A549 (cell line): ENCODE measurements around the gene IFT25. TPM values are rescaled to one million over a fixed set of nuclear protein-coding genes. Genes with fewer than 3 reads are reported as not detected.
A peak's percentile ranks its signal among the peaks of the same experiment; 100 is the strongest.

Source experiments
- ATAC-seq, 2 experiments: fragments of 200-7000 bp in 1 of 2; fragments of >200 bp in 1 of 2; cut with Nextera tagmentation in 1 of 2; cut with Tn5 transposase in 1 of 2; 3 replicates each; pipeline versions ENCODE4 v1.8.0 to v1.9.1; 2018 to 2020; ENCODE audit warnings: mild to moderate bottlenecking in 1 of 2, moderate library complexity in 1 of 2
- CTCF ChIA-PET: fragments of 300-600 bp; sonication (Branson Sonifier 250); formaldehyde crosslinking; extraction: SDS; loops from one replicate; lab custom pipeline; 2021; ENCODE audit warnings: antibody characterized with exemption, inconsistent platforms; lab: Yijun Ruan, JAX
- POLR2A ChIA-PET: fragments of 350-600 bp; formaldehyde crosslinking; extraction: SDS; loops from one replicate; lab custom pipeline; 2021; ENCODE audit warnings: antibody characterized with exemption, inconsistent platforms; lab: Yijun Ruan, JAX
- DNase-seq, 2 experiments: peaks; one replicate each; pipeline versions ENCODE4 v3.0.0 to v3.0.0-alpha.2; 2011 to 2016; ENCODE audit warnings: low read depth in 1 of 2, low spot score in 1 of 2
- FAIRE-seq: peaks from 2 replicates; lab custom pipeline; 2011; peaks lifted over from hg19 to GRCh38; lab: Jason Lieb, UNC
- H3K27ac ChIP-seq, 2 experiments: fragments of >200 bp; sonication (Bioruptor Twin); formaldehyde crosslinking; 3 replicates each; pipeline ENCODE4 v1.5.1; 2016 to 2017
- H3K4me1 ChIP-seq: fragments of >200 bp; sonication (Bioruptor Twin); formaldehyde crosslinking; 3 replicates; pipeline ENCODE4 v1.6.1; 2016
- H3K4me2 ChIP-seq: fragments of >200 bp; sonication (Bioruptor Twin); formaldehyde crosslinking; 3 replicates; pipeline ENCODE4 v1.6.1; 2016
- H3K4me3 ChIP-seq: fragments of >200 bp; sonication (Bioruptor Twin); formaldehyde crosslinking; 3 replicates; pipeline ENCODE4 v1.5.1; 2016
- H3K9me3 ChIP-seq: fragments of >200 bp; sonication (Bioruptor Twin); formaldehyde crosslinking; 3 replicates; pipeline ENCODE4 v1.6.1; 2016
- CHD4 ChIP-seq: fragments of 200-600 bp; sonication (generic); IDR thresholded peaks from 2 replicates; pipeline ENCODE4 v1.6.1; 2016; ENCODE audit warnings: antibody characterized with exemption, mild to moderate bottlenecking, borderline replicate concordance
- CTCF ChIP-seq: fragments of >200 bp; sonication (Bioruptor Twin); formaldehyde crosslinking; IDR thresholded peaks from 3 replicates; pipeline ENCODE4 v1.5.1; 2016
- EP300 ChIP-seq, 2 experiments: fragments of >200 bp; sonication (Bioruptor Twin); formaldehyde crosslinking; IDR thresholded peaks; 2 replicates in 1 of 2; 3 replicates in 1 of 2; pipeline ENCODE4 v1.6.1; 2016 to 2017
- GATA3 ChIP-seq: IDR thresholded peaks from 2 replicates; pipeline ENCODE4 v1.6.1; 2012; ENCODE audit warnings: borderline replicate concordance
- HOXB13 ChIP-seq: fragments of 250-450 bp; sonication (Bioruptor Pico); IDR thresholded peaks from 2 replicates; pipeline ENCODE4 v1.5.0; 2020; ENCODE audit warnings: low read depth, mild to moderate bottlenecking, moderate library complexity
- HOXB5 ChIP-seq: fragments of 250-450 bp; sonication (Bioruptor Pico); IDR thresholded peaks from 2 replicates; pipeline ENCODE4 v1.5.0; 2020; ENCODE audit warnings: mild to moderate bottlenecking, moderate library complexity
- JUN ChIP-seq, 2 experiments: fragments of >200 bp; sonication (Bioruptor Twin); formaldehyde crosslinking; IDR thresholded peaks; 2 replicates in 1 of 2; 3 replicates in 1 of 2; pipeline ENCODE4 v1.6.1; 2016 to 2017
- JUNB ChIP-seq: fragments of >200 bp; sonication (Bioruptor Twin); formaldehyde crosslinking; IDR thresholded peaks from 2 replicates; pipeline ENCODE4 v1.6.1; 2016
- NR3C1 ChIP-seq: fragments of >200 bp; sonication (Bioruptor Twin); formaldehyde crosslinking; IDR thresholded peaks from 3 replicates; pipeline ENCODE4 v1.6.1; 2017
- PBX3 ChIP-seq: IDR thresholded peaks from 2 replicates; pipeline ENCODE4 v1.6.1; 2012
- PHF8 ChIP-seq: fragments of 200-600 bp; sonication (generic); IDR thresholded peaks from 2 replicates; pipeline ENCODE4 v1.6.1; 2016; ENCODE audit warnings: low read depth, mild to moderate bottlenecking, antibody characterized with exemption, moderate library complexity, borderline replicate concordance
- POLR2A ChIP-seq: IDR thresholded peaks from 2 replicates; pipeline ENCODE4 v1.6.1; 2012; ENCODE audit warnings: mild to moderate bottlenecking, low read length
- RAD21 ChIP-seq, 2 experiments: fragments of >200 bp in 1 of 2; sonication (Bioruptor Twin) in 1 of 2; formaldehyde crosslinking in 1 of 2; IDR thresholded peaks in 1 of 2; conservative IDR thresholded peaks in 1 of 2; 2 replicates in 1 of 2; 3 replicates in 1 of 2; pipeline ENCODE4 v1.6.1; 2012 to 2018; ENCODE audit warnings: inconsistent platforms in 1 of 2
- RCOR1 ChIP-seq: fragments of 150-350 bp; IDR thresholded peaks from 2 replicates; pipeline ENCODE4 v1.6.1; 2014; ENCODE audit warnings: antibody characterized with exemption, low read length, low read depth
- RNF2 ChIP-seq: fragments of 200-600 bp; sonication (generic); IDR thresholded peaks from 2 replicates; pipeline ENCODE4 v1.6.1; 2016; ENCODE audit warnings: low read depth, mild to moderate bottlenecking, antibody characterized with exemption, moderate library complexity, borderline replicate concordance
- SMC3 ChIP-seq: fragments of >200 bp; sonication (Bioruptor Twin); formaldehyde crosslinking; IDR thresholded peaks from 3 replicates; pipeline ENCODE4 v1.6.1; 2018; ENCODE audit warnings: inconsistent platforms
- TFCP2L1 ChIP-seq: fragments of 250-450 bp; sonication (Bioruptor Pico); IDR thresholded peaks from 2 replicates; pipeline ENCODE4 v1.5.0; 2021; ENCODE audit warnings: mild to moderate bottlenecking
- USF2 ChIP-seq: fragments of 450-650 bp; IDR thresholded peaks from 2 replicates; pipeline ENCODE4 v1.6.1; 2014; ENCODE audit warnings: antibody characterized with exemption
- ZFP36 ChIP-seq: fragments of 450-650 bp; IDR thresholded peaks from 2 replicates; pipeline ENCODE4 v1.6.1; 2014; ENCODE audit warnings: borderline replicate concordance; ENCODE audit not compliant: partially characterized antibody
- WGBS: methylation state at CpG from one replicate; pipeline ENCODE4 v1.1.6; 2017; ENCODE audit errors: missing lambda C conversion rate; 5-methylcytosine and 5-hydroxymethylcytosine counted together
- polyA plus RNA-seq, 4 experiments: library from polyadenylated mRNA; depleted of rRNA in 3 of 4; stranded (reverse); fragments of >200 nt; fragmentation: RNase III in 1 of 4; extraction: RNeasy Plus Mini Kit Qiagen cat#74134 plus additional on column Dnase treatment in 1 of 4; gene quantifications; 2 replicates in 3 of 4; 3 replicates in 1 of 4; pipeline ENCODE4 v1.2.3, GENCODE V29; 2011 to 2017
- TF ChIP-seq, protein P1 (sequence below): fragments of 250-450 bp; sonication (Bioruptor Pico); IDR thresholded peaks from 2 replicates; pipeline ENCODE4 v1.5.0; 2020; ENCODE audit warnings: low read depth, mild to moderate bottlenecking, moderate library complexity
- TF ChIP-seq, protein P2 (sequence below): IDR thresholded peaks from 2 replicates; pipeline ENCODE4 v1.6.1; 2012

The IFT25 gene
- polyA plus RNA-seq, 2 of the 4 experiments (the other 2 are of a cell fraction), result 39.0 to 49.4 TPM

- TF ChIP-seq PBX3 (no peak), PHF8 (no peak), GATA3 (no peak), CHD4 (no peak), HOXB5 (CRISPR knock-in tag) (no peak), ZFP36 (no peak), NR3C1 (no peak), SMC3 (no peak), RCOR1 (no peak)
- TF ChIP-seq, protein P1, sequence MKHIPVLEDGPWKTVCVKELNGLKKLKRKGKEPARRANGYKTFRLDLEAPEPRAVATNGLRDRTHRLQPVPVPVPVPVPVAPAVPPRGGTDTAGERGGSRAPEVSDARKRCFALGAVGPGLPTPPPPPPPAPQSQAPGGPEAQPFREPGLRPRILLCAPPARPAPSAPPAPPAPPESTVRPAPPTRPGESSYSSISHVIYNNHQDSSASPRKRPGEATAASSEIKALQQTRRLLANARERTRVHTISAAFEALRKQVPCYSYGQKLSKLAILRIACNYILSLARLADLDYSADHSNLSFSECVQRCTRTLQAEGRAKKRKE (CRISPR knock-in tag), result no peak
- TF ChIP-seq, all 56 proteins: peak for 0
- ChIA-PET POLR2A (no interaction called here), CTCF (interaction anchor here (0.6 to 5.6 kb wide), 7 partner anchors 9 to 87 kb away, joined by 3 to 45 read pairs (median 20); partner anchors contain the start of gene DIO1)
- FAIRE-seq (no peak), ATAC-seq (no peak), DNase-seq (no peak)
- H3K4me1 ChIP-seq, result peaks cover 9% of the 10 kb centered on the region; the same call in 2 of the 3 replicates
- H3K4me2 ChIP-seq, result peak overlapping the region; percentile 95
- peak overlapping the region; percentile 93 to 96 for H3K27ac ChIP-seq
- H3K9me3 ChIP-seq, result no peaks in the 10 kb centered on the region
- H3K4me3 ChIP-seq, result peak overlapping the region; percentile 72
- WGBS, result 57% methylated on average over 6 of the region's 6 CpGs
Observed at GRCh38 chr1:53947172-53947907, 1.8 kb upstream of the IFT25 start.

DNA sequence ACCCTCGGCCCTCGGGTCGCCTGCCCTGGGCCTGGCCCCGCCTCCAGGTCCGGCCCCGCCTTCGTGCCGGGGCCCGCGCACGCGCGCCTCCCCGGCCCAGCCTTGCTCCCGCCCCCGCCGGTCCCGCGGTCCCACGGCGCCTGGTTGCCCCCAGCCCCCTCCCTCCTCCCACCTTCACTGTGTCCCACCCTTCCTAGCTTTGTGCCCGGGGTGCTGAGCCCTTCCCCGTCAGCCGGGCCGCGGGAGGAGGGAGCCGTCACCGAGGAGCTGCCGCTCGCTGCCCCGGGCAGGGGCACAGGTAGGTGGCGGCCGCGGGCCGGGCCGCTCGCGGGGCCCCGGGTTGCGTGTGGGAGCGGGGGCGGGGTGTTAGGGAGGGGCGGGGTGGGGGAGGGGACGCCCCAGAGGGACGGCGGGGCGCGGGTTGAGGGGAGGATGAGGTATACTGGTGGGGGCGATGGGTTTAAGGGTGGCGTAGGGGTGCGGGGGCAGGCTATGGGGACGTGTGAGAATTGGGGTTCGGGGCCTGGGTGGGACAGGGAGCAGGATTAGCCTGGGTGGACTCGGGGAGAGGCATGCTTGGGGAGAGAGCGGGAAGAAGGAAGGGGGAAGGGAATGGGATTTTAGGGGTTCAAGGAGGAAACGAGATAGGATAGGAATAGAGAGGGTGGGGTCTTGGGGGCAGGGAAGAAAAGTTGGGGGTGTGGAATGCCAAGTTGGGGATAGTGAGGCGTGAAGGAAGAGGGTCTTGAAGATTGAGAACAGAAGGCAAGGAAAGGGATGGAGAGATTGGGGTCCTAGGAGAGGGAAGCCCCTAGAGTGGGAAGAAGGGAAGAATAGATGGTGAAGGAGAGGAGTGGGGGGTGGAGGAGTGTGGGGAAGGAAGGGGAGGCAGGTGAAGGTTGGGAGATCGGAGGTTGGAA is 1.0 kb upstream of the IFT25 start, which contains the start of gene LRRC42:
Gene LRRC42, plus strand, starts transcription at position 99 of the 920 bp plus-strand sequence. CDS start 5,650 bp downstream, outside the sequence.
- ChIA-PET POLR2A (interaction anchor here (1.1 to 1.6 kb wide), 4 partner anchors 10 to 68 kb away, joined by 5 to 17 read pairs (median 9); partner anchors contain the start of gene YIPF1), CTCF (interaction anchor here (0.7 to 5.5 kb wide), 8 partner anchors 10 to 481 kb away, joined by 3 to 45 read pairs (median 8); no protein-coding TSS in a partner anchor)
- TF ChIP-seq HOXB5 (CRISPR knock-in tag) (no peak), RAD21 (conservative IDR thresholded peaks at IDR 0.05 in 1 of 2, IDR thresholded peaks at IDR 0.05 in 1 of 2) (peak in 1 of 2 experiments; percentile 5; a peak in 1 of 5 replicates), EP300 (IDR thresholded peaks at IDR 0.05) (no peak), JUN (IDR thresholded peaks at IDR 0.05) (peak in 1 of 2 experiments; percentile 45; a peak in 1 of 5 replicates), JUNB (no peak), HOXB13 (CRISPR knock-in tag) (no peak), POLR2A (peak; percentile 17; the same call in 1 of the 2 replicates), USF2 (no peak), PHF8 (peak; percentile 45; the same call in 1 of the 2 replicates), RNF2 (no peak), PBX3 (no peak), CTCF (no peak; the same call in 2 of the 3 replicates), TFCP2L1 (CRISPR knock-in tag) (no peak)
- TF ChIP-seq, protein P2, sequence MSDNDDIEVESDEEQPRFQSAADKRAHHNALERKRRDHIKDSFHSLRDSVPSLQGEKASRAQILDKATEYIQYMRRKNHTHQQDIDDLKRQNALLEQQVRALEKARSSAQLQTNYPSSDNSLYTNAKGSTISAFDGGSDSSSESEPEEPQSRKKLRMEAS, result peak; percentile 15; the same call in 1 of the 2 replicates
- ATAC-seq (peak; percentile 82 to 85), DNase-seq (peak in 1 of 2 experiments; percentile 70), FAIRE-seq (no peak)
- no peaks in the 10 kb centered on the region for H3K9me3 ChIP-seq
- H3K4me2 ChIP-seq, result peak within 1 kb of the TSS; percentile 95
- H3K4me1 ChIP-seq, result peaks cover 9% of the 10 kb centered on the region; the same call in 2 of the 3 replicates
- peak within 1 kb of the TSS; percentile 72 for H3K4me3 ChIP-seq
- peak within 1 kb of the TSS; percentile 93 to 96 for H3K27ac ChIP-seq
- WGBS, result 17% methylated on average over 5 of the region's 58 CpGs
